Activated T-cell treated with anti-CD3 and anti-CD28 coated beads for 4 hours (primary cell): ENCODE results near the gene NCR1.
"Not testable (repeated sequence)": the region's sequence is repeated elsewhere in the genome, so short reads cannot be mapped to it uniquely, and the experiment has no call there.

ENCODE experiments used
- DNase-seq: peaks from one replicate; pipeline ENCODE4 v3.0.0-alpha.2; 2020

NCR1 gene

GRCh38 chr19:54905803-54906511, at the start of gene NCR1:
NCR1 (plus strand) TSS chr19:54906148; CDS start chr19:54906188, 40 bp downstream.
- no peak for DNase-seq

DNA sequence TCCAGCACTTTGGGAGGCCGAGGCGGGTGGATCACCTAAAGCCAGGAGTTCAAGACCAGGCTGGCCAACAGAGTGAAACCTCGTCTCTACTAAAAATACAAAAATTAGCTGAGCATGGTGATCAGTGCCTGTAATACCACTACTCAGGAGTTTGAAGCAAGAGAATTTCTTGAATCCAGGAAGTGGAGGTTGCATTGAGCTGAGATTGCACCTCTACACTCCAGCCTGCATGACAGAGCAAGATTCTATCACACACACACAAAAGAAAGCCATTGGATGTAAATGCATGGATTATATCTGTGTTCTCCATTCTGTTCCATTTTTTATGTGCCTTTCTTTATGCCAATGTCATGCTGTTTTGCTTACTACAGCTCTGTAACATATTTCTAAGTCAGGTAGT, 47.5 kb upstream of the NCR1 start:
- DNase-seq = not testable (repeated sequence)

DNA sequence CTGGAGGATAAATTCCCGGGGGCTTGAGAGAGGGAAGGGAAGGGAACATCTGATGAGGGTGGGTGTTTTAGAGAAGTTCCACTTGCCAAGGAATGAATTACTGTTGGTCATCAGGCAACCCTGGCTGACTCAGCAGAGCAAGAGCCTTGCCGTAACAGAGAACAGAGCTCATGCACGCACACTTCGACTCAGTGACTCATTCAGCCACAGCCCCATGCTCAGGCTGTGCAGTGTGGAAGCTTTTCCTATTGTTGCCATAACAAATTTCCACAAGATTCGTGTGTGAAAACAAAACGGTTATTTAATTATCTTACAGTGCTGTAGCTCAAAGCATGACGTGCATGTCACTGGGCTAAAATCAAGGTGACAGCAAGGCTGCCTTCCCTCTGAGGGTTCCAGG, 46.5 kb upstream of the NCR1 start:
- DNase-seq = not testable (repeated sequence)

GRCh38 chr19:54863459-54863858, 42.5 kb upstream of the NCR1 start:
- DNase-seq = not testable (repeated sequence)

- no peak for DNase-seq
These were observed 34.3 kb upstream of the NCR1 start for GRCh38 chr19:54871696-54872095.

DNA sequence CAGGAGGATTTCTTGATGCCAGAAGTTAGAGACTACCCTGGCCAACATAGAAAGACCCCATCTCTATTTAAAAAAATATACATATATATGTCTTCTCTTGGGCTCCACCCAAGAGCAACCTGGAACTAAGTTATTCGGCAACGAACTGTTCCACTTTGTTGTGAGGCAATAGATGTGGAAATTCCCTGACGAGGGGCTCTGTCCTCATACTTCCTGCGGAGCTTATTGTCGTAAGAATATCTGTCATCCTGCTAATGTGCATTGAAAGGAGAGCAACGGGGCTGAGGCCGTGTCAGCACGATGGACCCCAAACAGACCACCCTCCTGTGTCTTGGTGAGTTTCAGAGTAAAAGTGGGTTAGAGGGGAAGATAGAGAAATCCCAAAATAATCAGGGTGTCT, 32.0 kb upstream of the NCR1 start, which contains the start of gene FCAR:
TSS of gene FCAR (plus strand) at position 246 of the 400 bp plus-strand sequence. CDS start at position 301, 55 bp downstream.
- no peak for DNase-seq

DNA sequence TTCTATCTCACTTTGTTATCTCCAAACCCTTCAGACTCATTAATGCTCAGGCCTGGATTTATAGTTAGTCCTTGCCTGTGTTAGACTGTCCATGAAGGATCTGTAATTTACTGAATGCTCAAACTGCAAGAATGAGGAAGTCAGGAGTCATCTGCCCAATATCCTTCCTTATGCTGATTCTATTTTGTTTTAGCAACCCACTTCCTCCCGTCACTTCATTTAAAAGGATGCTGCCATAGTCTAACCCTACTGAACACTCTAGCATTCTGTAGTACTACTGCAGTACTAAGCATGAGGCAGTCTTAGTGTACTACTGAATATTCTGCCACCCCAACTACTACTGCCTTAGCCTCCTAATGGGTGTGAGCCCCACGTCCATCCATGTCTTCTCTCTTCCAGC, 30.4 kb upstream of the NCR1 start:
- no peak for DNase-seq

DNA sequence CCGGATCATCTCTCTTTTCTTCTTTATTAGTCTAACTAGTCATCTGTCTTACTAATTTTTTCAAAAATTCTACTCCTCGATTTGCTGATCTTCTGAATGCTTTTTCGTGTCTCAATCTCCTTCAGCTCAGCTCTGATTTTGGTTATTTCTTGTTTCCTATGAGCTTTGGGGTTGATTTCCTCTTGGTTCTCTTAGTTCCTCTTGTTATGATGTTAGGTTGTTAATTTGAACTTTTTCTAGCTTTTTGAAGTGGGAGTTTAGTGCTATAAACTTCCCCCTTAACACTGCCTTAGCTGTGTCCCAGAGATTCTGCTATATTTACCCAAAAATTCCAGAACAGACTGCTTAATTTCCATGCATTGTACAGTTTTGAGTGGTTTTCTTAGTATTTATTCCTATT, 28.5 kb upstream of the NCR1 start:
- no peak for DNase-seq

DNA sequence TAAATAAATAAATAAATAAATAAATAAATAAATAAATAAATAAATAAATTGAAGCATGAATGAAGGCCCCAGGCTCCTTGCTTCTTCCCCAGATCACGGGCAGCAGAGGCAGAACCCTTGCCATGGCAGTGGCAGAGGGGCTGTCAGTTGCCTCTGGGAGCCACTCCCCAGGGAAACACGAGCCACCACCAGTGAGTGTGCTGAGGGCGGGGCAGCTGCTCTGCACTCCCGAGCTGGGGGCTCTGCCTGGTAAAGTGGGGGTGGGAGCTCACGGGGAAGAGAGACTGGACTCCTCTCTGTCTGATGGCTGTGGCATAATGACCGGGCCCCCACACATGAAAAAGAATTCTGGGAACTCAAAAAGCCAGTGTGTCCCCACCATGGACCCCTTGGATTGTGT, 24.1 kb upstream of the NCR1 start:
- no peak for DNase-seq

DNA sequence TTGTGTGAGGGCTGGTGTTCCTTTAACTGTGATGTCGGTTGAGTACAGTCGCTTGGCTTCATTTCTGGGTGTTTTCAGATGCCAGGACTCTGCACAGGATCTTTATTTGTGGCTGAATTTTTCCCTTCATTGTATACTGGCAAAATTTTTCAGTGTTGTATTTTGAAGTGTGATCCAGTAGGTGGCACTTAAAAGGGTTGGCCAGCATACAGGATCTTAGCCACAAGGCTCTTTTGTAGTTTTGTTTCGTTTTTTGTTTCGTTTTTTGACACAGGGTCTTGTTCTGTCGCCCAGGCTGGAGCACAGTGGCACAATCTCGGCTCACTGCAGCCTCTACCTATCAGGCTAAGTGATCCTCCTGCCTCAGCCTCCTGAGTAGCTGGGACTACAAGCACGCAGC, 23.2 kb upstream of the NCR1 start:
- DNase-seq = no peak

DNA sequence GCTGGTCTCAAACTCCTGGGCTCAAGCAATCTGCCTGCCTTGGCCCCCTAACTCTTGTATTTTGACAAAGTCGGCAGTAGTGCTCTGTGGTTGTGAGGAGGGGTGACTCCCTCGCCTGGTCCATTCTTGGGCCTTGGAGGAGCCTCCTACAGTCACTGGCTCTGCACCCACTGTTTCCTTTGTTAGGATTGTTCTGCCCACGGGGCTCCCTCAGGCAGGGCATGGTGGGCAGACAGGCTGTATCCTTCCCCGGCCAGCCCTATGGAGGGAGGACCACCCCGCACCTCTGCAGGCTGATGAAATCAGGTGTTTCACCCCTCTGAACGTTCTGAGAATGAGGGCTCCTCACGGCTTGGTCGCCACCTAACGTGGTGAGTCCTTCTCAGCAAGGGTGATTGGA, 22.7 kb upstream of the NCR1 start:
- no peak for DNase-seq

DNA sequence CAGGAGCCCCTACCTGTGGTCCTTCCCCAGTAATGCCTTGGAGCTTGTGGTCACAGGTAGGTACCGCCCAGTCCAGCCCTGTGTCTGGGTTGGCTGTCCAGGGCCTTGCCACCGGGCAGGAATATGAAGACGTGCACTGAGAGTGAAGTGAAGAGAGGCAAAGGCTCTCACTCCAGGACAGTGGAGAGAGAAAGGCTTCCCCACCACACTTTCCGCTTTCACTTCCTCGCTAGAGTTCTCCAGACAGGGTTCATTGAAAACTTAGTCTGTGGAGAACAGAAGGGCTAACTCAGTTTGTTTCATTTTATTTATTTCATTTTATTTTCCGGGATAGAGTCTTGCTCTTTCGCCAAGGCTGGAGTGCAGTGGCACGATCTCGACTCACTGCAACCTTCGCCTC, 17.7 kb upstream of the NCR1 start:
- no peak for DNase-seq

DNA sequence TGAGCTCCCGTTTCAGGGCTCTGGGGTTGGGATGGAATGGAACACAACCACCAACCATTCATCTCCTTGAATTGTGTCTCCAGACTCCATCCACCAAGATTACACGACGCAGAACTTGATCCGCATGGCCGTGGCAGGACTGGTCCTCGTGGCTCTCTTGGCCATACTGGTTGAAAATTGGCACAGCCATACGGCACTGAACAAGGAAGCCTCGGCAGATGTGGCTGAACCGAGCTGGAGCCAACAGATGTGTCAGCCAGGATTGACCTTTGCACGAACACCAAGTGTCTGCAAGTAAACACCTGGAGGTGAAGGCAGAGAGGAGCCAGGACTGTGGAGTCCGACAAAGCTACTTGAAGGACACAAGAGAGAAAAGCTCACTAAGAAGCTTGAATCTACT, 16.4 kb upstream of the NCR1 start:
- DNase-seq = no peak

DNA sequence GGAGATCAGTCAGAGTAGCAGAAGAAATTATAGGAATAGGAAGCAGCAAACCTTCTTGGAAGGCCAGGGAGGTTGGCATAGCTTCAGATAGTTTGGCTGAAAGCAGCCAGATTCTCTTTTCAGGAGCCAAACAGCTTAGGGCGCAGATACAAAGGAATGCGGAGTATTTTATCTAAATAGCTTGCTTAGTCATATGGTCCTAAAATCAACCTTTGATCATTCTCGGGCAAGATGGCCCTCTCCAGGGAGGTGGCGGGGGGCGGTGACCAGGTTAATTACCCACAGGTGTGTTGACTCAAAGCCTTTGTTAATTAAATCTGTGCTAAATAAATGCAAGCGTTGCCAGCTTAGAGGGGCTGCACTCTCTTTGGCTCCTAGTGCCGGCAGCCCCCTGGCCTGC, 12.5 kb upstream of the NCR1 start:
- no peak for DNase-seq

- not testable (repeated sequence) for DNase-seq
These were observed 11.8 kb upstream of the NCR1 start for GRCh38 chr19:54894106-54894505.

DNA sequence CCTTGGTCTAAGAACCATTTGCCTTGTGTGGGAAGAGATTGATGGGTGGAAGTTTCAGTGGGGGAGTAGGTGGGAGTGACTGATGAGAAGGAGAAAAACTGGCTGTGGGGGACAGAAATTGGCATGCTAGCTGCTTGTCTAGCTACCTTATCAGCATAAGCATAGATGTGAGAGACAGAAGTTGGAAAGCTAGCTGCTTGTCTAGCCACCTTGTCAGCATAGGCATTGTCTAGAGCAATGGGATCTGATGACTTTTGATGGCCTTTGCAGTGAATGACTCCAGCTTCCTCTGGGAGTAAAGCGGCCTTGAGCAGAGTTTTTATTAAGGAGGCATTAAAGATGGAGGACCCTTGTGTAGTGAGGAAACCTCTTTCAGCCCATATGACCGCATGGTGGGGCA, 9.9 kb upstream of the NCR1 start:
- DNase-seq = no peak

DNA sequence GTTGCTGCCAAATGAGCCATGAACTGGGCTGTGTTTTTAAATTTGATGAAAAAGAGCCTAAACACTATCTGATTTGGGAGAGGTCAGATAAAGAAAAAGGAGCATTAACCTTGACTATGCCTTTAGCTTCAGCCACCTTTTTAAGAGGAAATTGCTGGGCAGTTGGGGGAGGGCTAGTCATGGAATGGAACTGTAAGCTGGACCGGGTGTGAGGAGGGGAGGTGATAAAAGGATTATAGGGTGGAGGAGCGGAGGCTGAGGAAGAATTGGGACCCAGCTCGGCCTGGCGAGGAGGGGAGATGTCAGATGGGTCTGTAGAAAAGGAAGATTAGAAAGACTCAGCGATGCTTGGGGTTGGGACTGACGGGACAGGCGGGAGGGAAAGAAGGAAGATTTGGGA, 7.3 kb upstream of the NCR1 start:
- not testable (repeated sequence) for DNase-seq

GRCh38 chr19:54899646-54900045, 6.3 kb upstream of the NCR1 start:
- not testable (repeated sequence) for DNase-seq

DNA sequence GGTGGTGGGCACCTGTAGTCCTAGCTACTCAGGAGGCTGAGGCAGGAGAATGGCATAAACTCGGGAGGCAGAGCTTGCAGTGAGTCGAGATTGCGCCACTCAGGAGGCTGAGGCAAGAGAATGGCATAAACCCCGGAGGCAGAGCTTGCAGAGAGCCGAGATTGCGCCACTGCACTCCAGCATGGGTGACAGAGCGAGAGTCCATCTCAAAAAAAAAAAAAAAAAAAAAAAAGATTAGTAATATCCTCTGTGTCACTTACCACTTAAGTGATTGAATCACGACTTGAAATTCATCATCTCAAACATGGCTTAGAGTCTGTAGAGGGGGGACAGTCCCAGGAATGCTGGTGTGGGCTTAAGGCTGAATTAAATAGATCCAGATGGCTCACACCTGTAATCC, 4.8 kb upstream of the NCR1 start:
- not testable (repeated sequence) for DNase-seq

- no peak for DNase-seq
These were observed 3.9 kb upstream of the NCR1 start for GRCh38 chr19:54902061-54902460.

GRCh38 chr19:54903303-54903702, 2.6 kb upstream of the NCR1 start:
- DNase-seq = no peak

GRCh38 chr19:54904261-54904660, 1.7 kb upstream of the NCR1 start:
- not testable (repeated sequence) for DNase-seq

- DNase-seq = no peak
These were observed 536 bp upstream of the NCR1 start for GRCh38 chr19:54905421-54905802.

DNA sequence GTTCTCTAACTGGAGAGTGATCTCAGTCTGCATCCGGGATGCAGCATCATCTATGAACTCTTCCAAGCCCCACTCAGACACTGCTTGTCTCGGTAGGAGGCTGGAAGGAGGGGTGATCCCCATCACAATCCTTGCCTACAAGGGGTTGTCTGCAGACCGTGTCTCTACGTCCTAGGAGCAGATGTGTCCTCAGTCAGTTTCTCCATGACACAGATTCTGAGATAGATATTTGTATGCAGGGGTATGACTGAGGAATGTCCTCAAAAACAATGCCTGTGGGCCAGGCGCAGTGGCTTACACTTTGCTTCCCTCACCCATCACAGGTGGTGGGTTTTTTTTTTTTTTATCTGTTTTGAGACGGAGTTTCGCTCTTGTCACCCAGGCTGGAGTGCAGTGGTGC, 871 bp downstream of the NCR1 start:
- DNase-seq = no peak

DNA sequence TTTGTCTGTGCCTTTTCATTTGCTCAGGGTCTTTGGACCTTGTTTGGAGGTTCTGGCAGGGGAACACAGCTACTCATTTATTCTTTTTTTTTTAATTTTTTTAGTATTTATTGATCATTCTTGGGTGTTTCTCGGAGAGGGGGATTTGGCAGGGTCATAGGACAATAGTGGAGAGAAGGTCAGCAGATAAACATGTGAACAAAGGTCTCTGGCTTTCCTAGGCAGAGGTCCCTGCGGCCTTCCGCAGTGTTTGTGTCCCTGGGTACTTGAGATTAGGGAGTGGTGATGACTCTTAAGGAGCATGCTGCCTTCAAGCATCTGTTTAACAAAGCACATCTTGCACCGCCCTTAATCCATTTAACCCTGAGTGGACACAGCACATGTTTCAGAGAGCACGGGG, 2.0 kb downstream of the NCR1 start:
- not testable (repeated sequence) for DNase-seq
